GM10248 (cell line): ENCODE results near the gene OLIG1.

Experiments used
- CTCF ChIA-PET: fragments of 300-600 bp; sonication (Branson Sonifier 250); formaldehyde crosslinking; extraction: SDS; loops from one replicate; lab custom pipeline; 2021; ENCODE audit warnings: antibody characterized with exemption; lab: Yijun Ruan, JAX
- POLR2A ChIA-PET: fragments of 350-650 bp; sonication (Branson Sonifier 250); formaldehyde crosslinking; extraction: SDS; loops from one replicate; lab custom pipeline; 2020; ENCODE audit warnings: antibody characterized with exemption; lab: Yijun Ruan, JAX
- DNase-seq: peaks from one replicate; pipeline ENCODE4 v3.0.0; 2012; ENCODE audit errors: extremely low spot score
- TF ChIP-seq, protein P1 (sequence below): IDR thresholded peaks from 2 replicates; pipeline ENCODE4 v1.5.1; 2012; ENCODE audit warnings: mild to moderate bottlenecking, low read depth; ENCODE audit errors: extremely low read depth, missing control alignments, control extremely low read depth

Gene OLIG1

DNA sequence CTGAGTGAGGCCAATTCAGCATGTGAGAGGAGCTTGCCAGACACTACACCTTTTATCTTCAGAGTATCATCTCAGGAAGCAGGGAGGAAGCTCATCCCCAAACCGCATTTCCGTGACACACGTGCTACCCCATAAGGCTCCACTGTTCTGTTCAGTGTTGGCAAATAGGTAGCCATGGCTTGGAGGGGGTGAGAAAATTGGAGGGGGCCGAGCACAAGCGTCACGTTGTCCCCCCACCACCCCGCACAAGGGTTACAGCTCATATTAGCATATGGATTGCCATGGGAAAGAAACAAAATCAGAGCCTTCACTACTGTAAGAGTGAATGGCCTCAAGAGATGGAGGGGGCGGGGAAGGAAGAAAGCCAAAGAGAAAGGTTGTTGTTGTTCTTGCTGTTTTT, 46.7 kb downstream of the OLIG1 start:
- TF ChIP-seq, protein P1, sequence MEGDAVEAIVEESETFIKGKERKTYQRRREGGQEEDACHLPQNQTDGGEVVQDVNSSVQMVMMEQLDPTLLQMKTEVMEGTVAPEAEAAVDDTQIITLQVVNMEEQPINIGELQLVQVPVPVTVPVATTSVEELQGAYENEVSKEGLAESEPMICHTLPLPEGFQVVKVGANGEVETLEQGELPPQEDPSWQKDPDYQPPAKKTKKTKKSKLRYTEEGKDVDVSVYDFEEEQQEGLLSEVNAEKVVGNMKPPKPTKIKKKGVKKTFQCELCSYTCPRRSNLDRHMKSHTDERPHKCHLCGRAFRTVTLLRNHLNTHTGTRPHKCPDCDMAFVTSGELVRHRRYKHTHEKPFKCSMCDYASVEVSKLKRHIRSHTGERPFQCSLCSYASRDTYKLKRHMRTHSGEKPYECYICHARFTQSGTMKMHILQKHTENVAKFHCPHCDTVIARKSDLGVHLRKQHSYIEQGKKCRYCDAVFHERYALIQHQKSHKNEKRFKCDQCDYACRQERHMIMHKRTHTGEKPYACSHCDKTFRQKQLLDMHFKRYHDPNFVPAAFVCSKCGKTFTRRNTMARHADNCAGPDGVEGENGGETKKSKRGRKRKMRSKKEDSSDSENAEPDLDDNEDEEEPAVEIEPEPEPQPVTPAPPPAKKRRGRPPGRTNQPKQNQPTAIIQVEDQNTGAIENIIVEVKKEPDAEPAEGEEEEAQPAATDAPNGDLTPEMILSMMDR: no peak
- POLR2A ChIA-PET: no interaction called here
- no peak for DNase-seq
- CTCF ChIA-PET: no interaction called here

- CTCF ChIA-PET: no interaction called here
- DNase-seq: no peak
- POLR2A ChIA-PET: no interaction called here
- TF ChIP-seq, protein P1: no peak
Measured at GRCh38 chr21:33117101-33117888, 47.4 kb downstream of the OLIG1 start.
